ENCODE results near the gene ENTHD1.

ENTHD1 gene

GRCh38 chr22:39763276-39763675 lies 130.3 kb downstream of the ENTHD1 start:
- H3K4me2 ChIP-seq, result no peak overlapping the region
- no peak overlapping the region for H3K27ac ChIP-seq
- no peak for TF ChIP-seq CTCF (conservative IDR thresholded peaks at IDR 0.05; ENCODE audit: low read depth, low read length)
- H3K79me2 ChIP-seq (ENCODE audit: insufficient read depth, low read depth), result no peaks in the 10 kb centered on the region
- no peaks in the 10 kb centered on the region for H4K20me1 ChIP-seq (ENCODE audit: insufficient read depth)
- no peaks in the 10 kb centered on the region for H3K36me3 ChIP-seq (ENCODE audit: insufficient read depth)
- no peak overlapping the region for H2AFZ ChIP-seq (ENCODE audit: low read depth)
- no peak overlapping the region for H3K4me3 ChIP-seq (IDR thresholded peaks at IDR 0.05; ENCODE audit: insufficient read depth, low read depth, low read length)
- H3K27me3 ChIP-seq (ENCODE audit: insufficient read depth, low read depth), result no peaks in the 10 kb centered on the region
- no peak overlapping the region for H3K9ac ChIP-seq
- H3K4me1 ChIP-seq (ENCODE audit: low read depth, poor library complexity, severe bottlenecking), result no peaks in the 10 kb centered on the region

GRCh38 chr22:39750759-39751158 lies 142.8 kb downstream of the ENTHD1 start:
- Histone ChIP-seq H3K4me3 (IDR thresholded peaks at IDR 0.05; ENCODE audit: insufficient read depth, low read depth, low read length) (no peak overlapping the region), H4K20me1 (ENCODE audit: insufficient read depth) (no peaks in the 10 kb centered on the region), H3K4me2 (no peak overlapping the region), H3K9ac (no peak overlapping the region), H2AFZ (ENCODE audit: low read depth) (no peak overlapping the region), H3K36me3 (ENCODE audit: insufficient read depth) (no peaks in the 10 kb centered on the region), H3K79me2 (ENCODE audit: insufficient read depth, low read depth) (no peaks in the 10 kb centered on the region), H3K4me1 (ENCODE audit: low read depth, poor library complexity, severe bottlenecking) (no peaks in the 10 kb centered on the region), H3K27ac (no peak overlapping the region), H3K27me3 (ENCODE audit: insufficient read depth, low read depth) (no peaks in the 10 kb centered on the region)
- TF ChIP-seq CTCF (conservative IDR thresholded peaks at IDR 0.05; ENCODE audit: low read depth, low read length), result no peak

- H3K4me2 ChIP-seq, result no peak overlapping the region
- no peak overlapping the region for H3K27ac ChIP-seq
- no peak overlapping the region for H3K4me3 ChIP-seq (IDR thresholded peaks at IDR 0.05; ENCODE audit: insufficient read depth, low read depth, low read length)
- no peak overlapping the region for H3K9ac ChIP-seq
- H3K27me3 ChIP-seq (ENCODE audit: insufficient read depth, low read depth), result no peaks in the 10 kb centered on the region
- no peaks in the 10 kb centered on the region for H3K36me3 ChIP-seq (ENCODE audit: insufficient read depth)
- no peak for TF ChIP-seq CTCF (conservative IDR thresholded peaks at IDR 0.05; ENCODE audit: low read depth, low read length)
- no peak overlapping the region for H2AFZ ChIP-seq (ENCODE audit: low read depth)
- H4K20me1 ChIP-seq (ENCODE audit: insufficient read depth), result no peaks in the 10 kb centered on the region
- no peaks in the 10 kb centered on the region for H3K79me2 ChIP-seq (ENCODE audit: insufficient read depth, low read depth)
- no peaks in the 10 kb centered on the region for H3K4me1 ChIP-seq (ENCODE audit: low read depth, poor library complexity, severe bottlenecking)
These were observed 144.7 kb downstream of the ENTHD1 start for GRCh38 chr22:39748877-39749276.

GRCh38 chr22:39746600-39747262 lies 146.8 kb downstream of the ENTHD1 start:
- no peaks in the 10 kb centered on the region for H3K36me3 ChIP-seq (ENCODE audit: insufficient read depth)
- H3K4me1 ChIP-seq (ENCODE audit: low read depth, poor library complexity, severe bottlenecking), result no peaks in the 10 kb centered on the region
- no peak for TF ChIP-seq CTCF (conservative IDR thresholded peaks at IDR 0.05; ENCODE audit: low read depth, low read length)
- H4K20me1 ChIP-seq (ENCODE audit: insufficient read depth), result no peaks in the 10 kb centered on the region
- no peak overlapping the region for H2AFZ ChIP-seq (ENCODE audit: low read depth)
- no peak overlapping the region for H3K4me2 ChIP-seq
- no peak overlapping the region for H3K4me3 ChIP-seq (IDR thresholded peaks at IDR 0.05; ENCODE audit: insufficient read depth, low read depth, low read length)
- H3K9ac ChIP-seq, result no peak overlapping the region
- no peak overlapping the region for H3K27ac ChIP-seq
- H3K27me3 ChIP-seq (ENCODE audit: insufficient read depth, low read depth), result no peaks in the 10 kb centered on the region
- H3K79me2 ChIP-seq (ENCODE audit: insufficient read depth, low read depth), result no peaks in the 10 kb centered on the region
